Measurements from ENCODE around the gene POLE4. TPM values are rescaled to one million over a fixed set of nuclear protein-coding genes. Genes with fewer than 3 reads are reported as not detected.

Gene POLE4
- total and polyA plus RNA-seq, 9 of the 15 experiments (the other 6 are each of a cell fraction or from before 2014, with no cell fraction given), result 25.7 to 73.7 (median 57.3) TPM

- TF ChIP-seq NFE2L1 (tag; IDR thresholded peaks at IDR 0.05; ENCODE audit: borderline replicate concordance, low read depth), result no peak
- TF ChIP-seq TRIM24 (IDR thresholded peaks at IDR 0.05), result 0 out of 4 replicates have a peak, but pooled peaks of 1 of the 2 experiments have one; percentile 3
- TF ChIP-seq JUNB (CRISPR knock-in tag; conservative IDR thresholded peaks at IDR 0.05), result no peak
Measured at GRCh38 chr2:74959106-74959751, 786 bp downstream of the POLE4 start (continued).

- Histone ChIP-seq H3K36me3 (ENCODE audit: control insufficient read depth, insufficient read depth, low read length) (peaks cover 5% of the 10 kb centered on the region; the same call in 2 of the 3 replicates), H3K27ac (ENCODE audit: extremely low read depth, low read depth, low read length) (no peak overlapping the region), H3K4me1 (replicated peaks in 1 of 2; ENCODE audit: control insufficient read depth in 2 of 2, insufficient read depth in 2 of 2, low read length in 2 of 2) (no peaks in the 10 kb centered on the region), H4K20me1 (replicated peaks; ENCODE audit: control insufficient read depth, insufficient read depth, low read length) (no peaks in the 10 kb centered on the region), H3K79me2 (ENCODE audit: control insufficient read depth, insufficient read depth, low read length) (no peaks in the 10 kb centered on the region), H2AFZ (ENCODE audit: low read depth, low read length) (no peak overlapping the region), H3K4me2 (ENCODE audit: insufficient read depth, low read length) (no peak overlapping the region), H3K9me3 (replicated peaks; ENCODE audit: control insufficient read depth, insufficient read depth, low read depth, low read length) (no peaks in the 10 kb centered on the region), H3K9ac (ENCODE audit: insufficient read depth in 1 of 2, low read depth in 2 of 2, low read length in 2 of 2) (no peak overlapping the region), H3K4me3 (no peak overlapping the region), H3K9me1 (ENCODE audit: control insufficient read depth, insufficient read depth, low read length) (no peaks in the 10 kb centered on the region), H3K27me3 (ENCODE audit: control insufficient read depth in 2 of 2, insufficient read depth in 2 of 2, low read length in 2 of 2) (no peaks in the 10 kb centered on the region)
- intact Hi-C loops (cut with micrococcal nuclease), result no loop called here
- in situ Hi-C loops (cut with MboI), result no loop called here
- DNase-seq (ENCODE audit: extremely low read depth in 1 of 4, low spot score in 3 of 4) (no peak), ATAC-seq (no peak), FAIRE-seq (no peak)
- BruUV-seq (replicated peaks), result no TSS peak
- 45% methylated on average over 1 of the region's 1 CpG for WGBS (ENCODE audit: insufficient coverage, low coverage, missing lambda C conversion rate)
- no peak for TF ChIP-seq PBX2 (CRISPR knock-in tag; IDR thresholded peaks at IDR 0.05; ENCODE audit: low read depth)
- no peak for TF ChIP-seq PBX2 (tag; conservative IDR thresholded peaks at IDR 0.05; ENCODE audit: low read depth)
- no peak for TF ChIP-seq BMI1 (IDR thresholded peaks at IDR 0.05; ENCODE audit: low read length)
- no peak for TF ChIP-seq CUX1 (CRISPR knock-in tag; IDR thresholded peaks at IDR 0.05)
- TF ChIP-seq LARP7 (IDR thresholded peaks at IDR 0.05), result no peak
- POLR2A ChIA-PET, result no interaction called here
- CTCF ChIA-PET (ENCODE audit: low intra/inter-chr PET ratio), result no interaction called here
Measured at GRCh38 chr2:74966887-74967286, 8.4 kb downstream of the POLE4 start.

All from K562 (cell line).